Measurements from ENCODE around the gene TSEN15.

TSEN15 gene

GRCh38 chr1:184075055-184076029 lies 23.8 kb downstream of the TSEN15 start:
- Histone ChIP-seq H4K20me1 (ENCODE audit: low read depth, low read length) (no peaks in the 10 kb centered on the region), H2AFZ (ENCODE audit: low read depth, low read length, severe bottlenecking) (no peak overlapping the region), H3K4me3 (ENCODE audit: insufficient read depth, low read length, poor library complexity, severe bottlenecking) (no peak overlapping the region), H3K27me3 (ENCODE audit: low read length) (no peaks in the 10 kb centered on the region), H3K9me2 (replicated peaks; ENCODE audit: insufficient read depth, low read length) (no peaks in the 10 kb centered on the region), H3F3A (ENCODE audit: insufficient read depth) (no peaks in the 10 kb centered on the region), H3K4me2 (ENCODE audit: low read depth, low read length, poor library complexity, severe bottlenecking) (no peak overlapping the region), H3K27ac (ENCODE audit: low read depth, low read length) (no peak overlapping the region), H3K9ac (ENCODE audit: low read length) (no peak overlapping the region), H3K36me3 (ENCODE audit: low read length) (no peaks in the 10 kb centered on the region), H3K9me3 (ENCODE audit: insufficient read depth, low read length) (no peaks in the 10 kb centered on the region), H3K79me2 (ENCODE audit: insufficient read depth, low read length) (no peaks in the 10 kb centered on the region)
- TF ChIP-seq CTCF (IDR thresholded peaks at IDR 0.05; ENCODE audit: insufficient read depth, low read length, poor library complexity, severe bottlenecking) (peak; percentile 60), EZH2phosphoT487 (conservative IDR thresholded peaks at IDR 0.05; ENCODE audit: low read length) (no peak)

DNA sequence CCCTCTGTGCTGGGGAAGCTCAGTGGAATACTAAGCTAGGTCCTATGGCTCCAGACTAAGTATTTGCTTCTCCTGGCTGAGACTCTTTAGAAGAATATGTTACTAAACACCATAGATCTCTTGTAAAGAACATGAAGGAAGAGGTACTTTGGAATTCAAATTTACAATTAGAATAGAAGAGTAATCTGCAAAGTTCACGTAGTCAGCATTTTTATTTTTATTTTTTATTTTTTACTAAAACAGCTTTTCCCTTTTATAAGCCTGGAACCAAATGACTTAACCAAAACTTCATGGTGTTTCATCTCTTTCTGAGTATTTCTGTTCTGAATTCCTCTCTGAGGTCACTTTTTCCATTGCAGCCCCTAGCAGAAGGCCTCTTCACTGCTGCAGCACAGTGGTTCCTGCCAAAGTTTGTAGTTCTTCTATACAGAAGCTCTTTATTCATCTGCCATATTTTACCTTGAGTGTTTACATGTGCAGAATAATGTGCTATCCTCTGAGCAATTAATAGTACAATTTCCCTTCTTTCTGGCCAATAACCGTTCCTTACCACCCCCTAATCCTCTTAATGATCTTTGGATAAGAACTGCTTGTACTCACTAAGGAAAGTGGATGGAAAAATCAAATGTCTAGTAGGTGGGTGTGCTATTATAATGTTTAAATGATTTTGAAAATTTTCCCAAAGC lies 27.2 kb downstream of the TSEN15 start:
- Histone ChIP-seq H3K27me3 (ENCODE audit: low read length) (no peaks in the 10 kb centered on the region), H3K4me2 (ENCODE audit: low read depth, low read length, poor library complexity, severe bottlenecking) (no peak overlapping the region), H3K79me2 (ENCODE audit: insufficient read depth, low read length) (no peaks in the 10 kb centered on the region), H2AFZ (ENCODE audit: low read depth, low read length, severe bottlenecking) (no peak overlapping the region), H3K36me3 (ENCODE audit: low read length) (no peaks in the 10 kb centered on the region), H3K4me3 (ENCODE audit: insufficient read depth, low read length, poor library complexity, severe bottlenecking) (no peak overlapping the region), H4K20me1 (ENCODE audit: low read depth, low read length) (no peaks in the 10 kb centered on the region), H3K9ac (ENCODE audit: low read length) (no peak overlapping the region), H3K27ac (ENCODE audit: low read depth, low read length) (no peak overlapping the region), H3K9me2 (replicated peaks; ENCODE audit: insufficient read depth, low read length) (no peaks in the 10 kb centered on the region), H3K9me3 (ENCODE audit: insufficient read depth, low read length) (no peaks in the 10 kb centered on the region), H3F3A (ENCODE audit: insufficient read depth) (no peaks in the 10 kb centered on the region)
- TF ChIP-seq EZH2phosphoT487 (conservative IDR thresholded peaks at IDR 0.05; ENCODE audit: low read length), result no peak

DNA sequence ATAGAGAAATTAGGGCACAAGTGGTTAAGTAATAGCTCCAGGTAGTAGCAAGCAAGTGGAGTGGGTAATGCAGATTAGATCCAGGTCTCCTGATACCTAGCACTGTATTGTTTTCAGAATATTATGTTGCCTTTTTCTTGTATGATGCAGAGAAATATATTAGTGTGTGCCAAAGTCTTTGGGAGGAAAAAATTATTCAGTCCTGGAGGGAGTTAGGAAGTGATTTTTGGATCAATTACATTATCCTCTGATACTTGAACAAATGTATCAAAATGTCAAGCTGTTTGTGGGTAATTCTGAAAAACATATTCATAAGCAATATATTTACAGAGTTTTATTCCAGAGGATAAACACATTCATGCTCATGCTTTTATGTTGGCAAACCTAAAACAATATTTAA lies 28.8 kb downstream of the TSEN15 start:
- Histone ChIP-seq H3F3A (ENCODE audit: insufficient read depth) (no peaks in the 10 kb centered on the region), H3K4me3 (ENCODE audit: insufficient read depth, low read length, poor library complexity, severe bottlenecking) (no peak overlapping the region), H3K9me2 (replicated peaks; ENCODE audit: insufficient read depth, low read length) (no peaks in the 10 kb centered on the region), H4K20me1 (ENCODE audit: low read depth, low read length) (no peaks in the 10 kb centered on the region), H3K36me3 (ENCODE audit: low read length) (no peaks in the 10 kb centered on the region), H3K9me3 (ENCODE audit: insufficient read depth, low read length) (no peaks in the 10 kb centered on the region), H3K79me2 (ENCODE audit: insufficient read depth, low read length) (no peaks in the 10 kb centered on the region), H3K9ac (ENCODE audit: low read length) (no peak overlapping the region), H3K4me2 (ENCODE audit: low read depth, low read length, poor library complexity, severe bottlenecking) (no peak overlapping the region), H3K27me3 (ENCODE audit: low read length) (no peaks in the 10 kb centered on the region), H3K27ac (ENCODE audit: low read depth, low read length) (no peak overlapping the region), H2AFZ (ENCODE audit: low read depth, low read length, severe bottlenecking) (no peak overlapping the region)
- TF ChIP-seq CTCF (IDR thresholded peaks at IDR 0.05; ENCODE audit: insufficient read depth, low read length, poor library complexity, severe bottlenecking) (no peak), EZH2phosphoT487 (conservative IDR thresholded peaks at IDR 0.05; ENCODE audit: low read length) (no peak)

Data from SU-DHL-6 (cell line).